PC-9 (cell line): ENCODE data around the gene SERINC4.

Source experiments
- EZH2 ChIP-seq: fragments of 200-600 bp; sonication (generic); IDR thresholded peaks from 2 replicates; pipeline ENCODE4 v1.8.0; 2017; ENCODE audit warnings: antibody characterized with exemption, low read depth
- TF ChIP-seq, protein P1 (sequence below): fragments of 200-600 bp; sonication (generic); conservative IDR thresholded peaks from 2 replicates; pipeline ENCODE4 v1.6.1; 2017; ENCODE audit warnings: mixed run types, antibody characterized with exemption, mild to moderate bottlenecking, moderate library complexity

DNA sequence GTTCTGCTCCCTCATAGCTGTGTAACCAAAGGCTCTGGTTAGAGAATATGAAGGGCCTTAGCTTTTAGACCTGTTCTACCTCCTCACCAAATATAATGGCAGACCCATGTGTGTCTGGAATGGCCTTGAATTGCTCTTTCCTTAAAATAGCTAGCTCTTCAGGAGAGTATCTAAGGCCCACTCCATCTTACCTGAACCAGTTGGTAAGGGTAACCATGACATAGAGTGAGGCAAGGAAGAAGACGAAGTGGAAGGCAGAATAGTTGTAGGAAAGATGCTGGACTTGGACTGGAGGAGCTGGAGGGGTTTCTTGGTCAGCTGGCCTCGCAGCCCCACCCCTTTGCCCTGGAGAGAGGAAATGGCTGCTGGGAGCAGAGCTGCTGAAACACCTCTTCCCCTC, 4.8 kb downstream of the SERINC4 start:
- TF ChIP-seq, protein P1, sequence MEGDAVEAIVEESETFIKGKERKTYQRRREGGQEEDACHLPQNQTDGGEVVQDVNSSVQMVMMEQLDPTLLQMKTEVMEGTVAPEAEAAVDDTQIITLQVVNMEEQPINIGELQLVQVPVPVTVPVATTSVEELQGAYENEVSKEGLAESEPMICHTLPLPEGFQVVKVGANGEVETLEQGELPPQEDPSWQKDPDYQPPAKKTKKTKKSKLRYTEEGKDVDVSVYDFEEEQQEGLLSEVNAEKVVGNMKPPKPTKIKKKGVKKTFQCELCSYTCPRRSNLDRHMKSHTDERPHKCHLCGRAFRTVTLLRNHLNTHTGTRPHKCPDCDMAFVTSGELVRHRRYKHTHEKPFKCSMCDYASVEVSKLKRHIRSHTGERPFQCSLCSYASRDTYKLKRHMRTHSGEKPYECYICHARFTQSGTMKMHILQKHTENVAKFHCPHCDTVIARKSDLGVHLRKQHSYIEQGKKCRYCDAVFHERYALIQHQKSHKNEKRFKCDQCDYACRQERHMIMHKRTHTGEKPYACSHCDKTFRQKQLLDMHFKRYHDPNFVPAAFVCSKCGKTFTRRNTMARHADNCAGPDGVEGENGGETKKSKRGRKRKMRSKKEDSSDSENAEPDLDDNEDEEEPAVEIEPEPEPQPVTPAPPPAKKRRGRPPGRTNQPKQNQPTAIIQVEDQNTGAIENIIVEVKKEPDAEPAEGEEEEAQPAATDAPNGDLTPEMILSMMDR: no peak
- no peak for TF ChIP-seq EZH2
